K562 (cell line): Measurements from ENCODE around the gene UBE2D2. TPM values are rescaled to one million over a fixed set of nuclear protein-coding genes. Genes with fewer than 3 reads are reported as not detected.

ENCODE experiments used
- ATAC-seq: fragments of 200-7000 bp; cut with Tn5 transposase; 3 replicates; pipeline ENCODE4 v1.9.1; 2020; ENCODE audit warnings: moderate library complexity
- BruUV-seq: library from RNA; stranded (reverse); fragments of 400-500 nt; replicated peaks from 2 replicates; lab custom pipeline; 2021; lab: Mats Ljungman, UMichigan
- CTCF ChIA-PET: fragments of 300-600 bp; formaldehyde crosslinking; extraction: SDS; loops from one replicate; lab custom pipeline; 2021; ENCODE audit warnings: low intra/inter-chr PET ratio; lab: Yijun Ruan, JAX
- POLR2A ChIA-PET: fragments of 300-600, 350-650 bp; sonication (Branson Sonifier 250); formaldehyde crosslinking; extraction: SDS; loops from one replicate; lab custom pipeline; 2021; ENCODE audit warnings: antibody characterized with exemption, inconsistent platforms; lab: Yijun Ruan, JAX
- DNase-seq, 4 experiments: peaks; one replicate each; pipeline versions ENCODE4 v3.0.0 to v3.0.0-alpha.2; 2011 to 2018; ENCODE audit warnings: low spot score in 3 of 4, mixed read lengths in 3 of 4; ENCODE audit errors: extremely low read depth in 1 of 4
- FAIRE-seq: peaks from 2 replicates; lab custom pipeline; 2011; peaks lifted over from hg19 to GRCh38; lab: Jason Lieb, UNC
- H2AFZ ChIP-seq: 2 replicates; pipeline ENCODE4 v1.6.0; 2011; ENCODE audit warnings: low read depth, low read length, control low read depth, inconsistent platforms
- H3K27ac ChIP-seq: fragments of 200-600 bp; 3 replicates; pipeline ENCODE4 v1.8.0; 2011; ENCODE audit warnings: low read depth, mild to moderate bottlenecking, control low read depth, inconsistent platforms, low read length, moderate library complexity, mixed read lengths; ENCODE audit errors: extremely low read depth
- H3K27me3 ChIP-seq, 2 experiments: fragments of 300-600 bp in 1 of 2; 2 replicates in 1 of 2; 3 replicates in 1 of 2; pipeline versions ENCODE4 v1.6.0 to v1.8.0; 2011; ENCODE audit warnings: inconsistent platforms in 2 of 2, low read length in 2 of 2, mild to moderate bottlenecking in 1 of 2, mixed read lengths in 1 of 2, moderate library complexity in 1 of 2; ENCODE audit not compliant: control insufficient read depth in 2 of 2, insufficient read depth in 2 of 2
- H3K36me3 ChIP-seq: fragments of 300-600 bp; 3 replicates; pipeline ENCODE4 v1.8.0; 2011; ENCODE audit warnings: mild to moderate bottlenecking, low read length, inconsistent platforms; ENCODE audit not compliant: control insufficient read depth, insufficient read depth
- H3K4me1 ChIP-seq, 2 experiments: fragments of 200-600 bp in 1 of 2; replicated peaks in 1 of 2; 2 replicates in 1 of 2; 3 replicates in 1 of 2; pipeline versions ENCODE4 v1.5.1 to v1.8.0; 2011; ENCODE audit warnings: inconsistent platforms in 2 of 2, low read length in 2 of 2, mild to moderate bottlenecking in 1 of 2, mixed read lengths in 1 of 2, moderate library complexity in 1 of 2; ENCODE audit not compliant: control insufficient read depth in 2 of 2, insufficient read depth in 2 of 2
- H3K4me2 ChIP-seq: 2 replicates; pipeline ENCODE4 v1.6.1; 2011; ENCODE audit warnings: low read length, control low read depth, inconsistent platforms, mixed read lengths; ENCODE audit not compliant: insufficient read depth
- H3K4me3 ChIP-seq: fragments of 200-600 bp; sonication (generic), shearing (Covaris generic); 2 replicates; pipeline ENCODE4 v1.5.1; 2016; ENCODE audit warnings: control low read depth, inconsistent platforms
- H3K79me2 ChIP-seq: fragments of 200-600 bp; 3 replicates; pipeline ENCODE4 v1.8.0; 2011; ENCODE audit warnings: low read length, inconsistent platforms; ENCODE audit not compliant: control insufficient read depth, insufficient read depth
- H3K9ac ChIP-seq, 2 experiments: 2 replicates each; pipeline versions ENCODE4 v1.6.0 to v1.6.1; 2011; ENCODE audit warnings: low read depth in 2 of 2, low read length in 2 of 2, control low read depth in 1 of 2, inconsistent platforms in 1 of 2, mild to moderate bottlenecking in 1 of 2, mixed read lengths in 1 of 2; ENCODE audit not compliant: insufficient read depth in 1 of 2
- H3K9me1 ChIP-seq: one replicate; pipeline ENCODE4 v1.6.0; 2011; ENCODE audit warnings: inconsistent platforms, mild to moderate bottlenecking, low read length, moderate library complexity; ENCODE audit not compliant: control insufficient read depth, insufficient read depth
- H3K9me3 ChIP-seq: replicated peaks from 2 replicates; pipeline ENCODE4 v1.5.1; 2011; ENCODE audit warnings: low read depth, low read length, inconsistent platforms; ENCODE audit not compliant: control insufficient read depth, insufficient read depth
- H4K20me1 ChIP-seq: replicated peaks from 2 replicates; pipeline ENCODE4 v1.6.1; 2011; ENCODE audit warnings: low read length, inconsistent platforms, mixed read lengths; ENCODE audit not compliant: control insufficient read depth, insufficient read depth
- ADNP ChIP-seq: fragments of 200-800 bp; sonication (Bioruptor generic); IDR thresholded peaks from 2 replicates; pipeline ENCODE4 v1.6.1; 2016; ENCODE audit warnings: missing genetic modification characterization, missing compliant biosample characterization
- CBX3 ChIP-seq, 2 experiments: IDR thresholded peaks; 1 replicate in 1 of 2; 2 replicates in 1 of 2; pipeline ENCODE4 v1.6.1; 2012; ENCODE audit warnings: inconsistent platforms in 2 of 2, low read length in 2 of 2, borderline replicate concordance in 1 of 2, control low read depth in 1 of 2
- DIDO1 ChIP-seq: fragments of 450-650 bp; IDR thresholded peaks from 2 replicates; pipeline ENCODE4 v1.6.1; 2016; ENCODE audit warnings: low read depth, missing biosample characterization, missing genetic modification characterization
- E2F6 ChIP-seq, 2 experiments: IDR thresholded peaks; 2 replicates each; pipeline ENCODE4 v1.6.1; 2011; ENCODE audit warnings: borderline replicate concordance in 1 of 2, control low read depth in 1 of 2, low read depth in 1 of 2, low read length in 1 of 2, mild to moderate bottlenecking in 1 of 2, mixed read lengths in 1 of 2, moderate library complexity in 1 of 2; ENCODE audit not compliant: insufficient read depth in 1 of 2, insufficient read length in 1 of 2, poor library complexity in 1 of 2, severe bottlenecking in 1 of 2; ENCODE audit errors: extremely low read depth in 1 of 2
- EHMT2 ChIP-seq: fragments of 450-650 bp; IDR thresholded peaks from 2 replicates; pipeline ENCODE4 v1.6.1; 2018; ENCODE audit warnings: antibody characterized with exemption
- KLF1 ChIP-seq: fragments of 450-650 bp; IDR thresholded peaks from 2 replicates; pipeline ENCODE4 v1.6.1; 2016; ENCODE audit warnings: missing genetic modification characterization, missing compliant biosample characterization
- MEF2A ChIP-seq: IDR thresholded peaks from 2 replicates; pipeline ENCODE4 v1.6.1; 2011; ENCODE audit warnings: low read depth, mild to moderate bottlenecking, low read length, moderate library complexity; ENCODE audit not compliant: control insufficient read depth
- RBBP5 ChIP-seq: fragments of 200-600 bp; sonication (generic); IDR thresholded peaks from 2 replicates; pipeline ENCODE4 v1.6.1; 2012; ENCODE audit warnings: borderline replicate concordance, mild to moderate bottlenecking, low read length, control low read depth, inconsistent platforms; ENCODE audit not compliant: insufficient read depth, poor library complexity, severe bottlenecking
- SIN3B ChIP-seq: fragments of 450-650 bp; IDR thresholded peaks from 2 replicates; pipeline ENCODE4 v1.6.1; 2017; ENCODE audit warnings: low read depth, mild to moderate bottlenecking, moderate library complexity
- SMARCA4 ChIP-seq: fragments of 450-650 bp; IDR thresholded peaks from 2 replicates; pipeline ENCODE4 v1.6.1; 2016
- SMARCE1 ChIP-seq: fragments of 450-650 bp; IDR thresholded peaks from 2 replicates; pipeline ENCODE4 v1.7.1; 2016; ENCODE audit warnings: mild to moderate bottlenecking
- SPI1 ChIP-seq: IDR thresholded peaks from 2 replicates; pipeline ENCODE4 v1.6.1; 2011; ENCODE audit warnings: low read depth, low read length, control low read depth, borderline replicate concordance
- TRIM24 ChIP-seq, 2 experiments: fragments of 450-650 bp; IDR thresholded peaks; 2 replicates each; pipeline ENCODE4 v1.6.1; 2016
- ZBTB49 ChIP-seq: sonication (generic); formaldehyde crosslinking; IDR thresholded peaks from 2 replicates; pipeline ENCODE4 v1.8.0; 2022; ENCODE audit warnings: missing genetic modification reagents, mild to moderate bottlenecking, borderline replicate concordance
- ZNF197 ChIP-seq: fragments of 200-800 bp; sonication (Bioruptor generic); IDR thresholded peaks from 2 replicates; pipeline ENCODE4 v1.6.1; 2016; ENCODE audit warnings: low read depth, missing genetic modification characterization, missing compliant biosample characterization
- ZNF212 ChIP-seq: fragments of 450-650 bp; formaldehyde crosslinking; IDR thresholded peaks from 2 replicates; pipeline ENCODE4 v1.4.0; 2020; ENCODE audit warnings: mild to moderate bottlenecking
- WGBS: fragments of 100-300 bp; shearing (Covaris generic); methylation state at CpG from one replicate; pipeline ENCODE4 v1.1.6; 2016; ENCODE audit warnings: low coverage, mixed read lengths; ENCODE audit not compliant: insufficient coverage; ENCODE audit errors: missing lambda C conversion rate; 5-methylcytosine and 5-hydroxymethylcytosine counted together
- in situ Hi-C: fragments of 300-500 bp; cut with MboI; formaldehyde crosslinking; loops from 4 replicates; pipeline ENCODE4 v1.15.0; 2018; ENCODE audit warnings: inconsistent platforms, mixed read lengths
- intact Hi-C: fragments of 100-400 bp; cut with micrococcal nuclease; formaldehyde crosslinking; loops from 2 replicates; pipeline ENCODE4 v1.14.2; 2022
- polyA plus RNA-seq, 8 experiments: library from polyadenylated mRNA; depleted of rRNA in 4 of 8; stranded (reverse) in 5 of 8; unstranded in 3 of 8; fragments of >200 nt; fragmentation: Nextera tagmentation in 2 of 8; fragmentation: Illumina TruSeq in 1 of 8; extraction: Ambion mirVana in 2 of 8; extraction: Trizol in 1 of 8; gene quantifications; 2 replicates each; pipeline versions ENCODE4 v1.2.1 to v1.2.3, GENCODE V29; 2011 to 2014; ENCODE audit warnings: inconsistent platforms in 1 of 8, missing spikeins in 1 of 8
- total RNA-seq, 7 experiments: library from RNA; depleted of rRNA in 6 of 7; stranded (reverse); fragments of >200 nt in 6 of 7; fragmentation: Illumina TruSeq in 2 of 7; extraction: Trizol in 2 of 7; gene quantifications; 2 replicates each; pipeline versions ENCODE4 v1.2.1 to v1.2.3, GENCODE V29; 2011 to 2021; ENCODE audit warnings: low replicate concordance in 1 of 7

The UBE2D2 gene
- total and polyA plus RNA-seq, 9 of the 15 experiments (the other 6 are each of a cell fraction or from before 2014, with no cell fraction given), result 53.6 to 198 (median 122) TPM

GRCh38 chr5:139646912-139647505 lies 85.9 kb downstream of the UBE2D2 start (continued):
- TF ChIP-seq RBBP5, result peak; percentile 71
- peak; percentile 10; the same call in 1 of the 2 replicates for TF ChIP-seq SMARCA4
- TF ChIP-seq SMARCE1, result 0 out of 2 replicates have a peak, but pooled peaks have one; percentile 14
- TF ChIP-seq EHMT2, result no peak

- Histone ChIP-seq H3K4me3 (peak overlapping the region; percentile 90), H3K9me3 (no peaks in the 10 kb centered on the region), H3K9ac (peak overlapping the region; percentile 53 to 94), H3K9me1 (no peaks in the 10 kb centered on the region), H3K27ac (peak overlapping the region; percentile 62; the same call in 2 of the 3 replicates), H3K27me3 (no peaks in the 10 kb centered on the region), H3K36me3 (peaks cover 8% of the 10 kb centered on the region; the same call in 2 of the 3 replicates), H3K4me1 (peaks cover 48 to 67% of the 10 kb centered on the region in 2 experiments), H4K20me1 (peaks cover 20% of the 10 kb centered on the region), H3K4me2 (peak overlapping the region; percentile 64), H3K79me2 (peaks cover 51% of the 10 kb centered on the region), H2AFZ (peak overlapping the region; percentile 77; the same call in 1 of the 2 replicates)
- FAIRE-seq (peak; percentile 42), DNase-seq (no peak), ATAC-seq (peak; percentile 0; the same call in 1 of the 3 replicates)
- WGBS, result 13% methylated on average over 29 of the region's 46 CpGs
- in situ Hi-C loops, result no loop called here
- TSS peak; percentile 74 for BruUV-seq
- intact Hi-C loops, result loop anchor here (1.0 to 2.0 kb wide), 5 partner anchors 10 to 63 kb away; no protein-coding TSS in a partner anchor
- ChIA-PET CTCF (interaction anchor here (1.5 kb wide), 1 partner anchor 12 kb away, joined by 5 read pairs; no protein-coding TSS in a partner anchor), POLR2A (interaction anchor here (0.6 to 3.7 kb wide), 15 partner anchors 8 to 1186 kb away, joined by 3 to 63 read pairs (median 4); no protein-coding TSS in a partner anchor)
- TF ChIP-seq ZBTB49 (CRISPR knock-in tag) (no peak), KLF1 (tag) (0 out of 2 replicates have a peak, but pooled peaks have one; percentile 66), ADNP (no peak), DIDO1 (tag) (no peak), ZNF212 (CRISPR knock-in tag) (no peak), MEF2A (no peak), CBX3 (IDR thresholded peaks at IDR 0.05; ENCODE audit: borderline replicate concordance in 1 of 2, low read length in 2 of 2) (0 out of 3 replicates have a peak, but pooled peaks of 1 of the 2 experiments have one; percentile 35), SPI1 (no peak), SIN3B (no peak), ZNF197 (CRISPR knock-in tag) (no peak), TRIM24 (IDR thresholded peaks at IDR 0.05) (no peak), E2F6 (IDR thresholded peaks at IDR 0.05; ENCODE audit: borderline replicate concordance in 1 of 2, extremely low read depth in 1 of 2, insufficient read depth in 1 of 2, insufficient read length in 1 of 2, low read depth in 1 of 2, low read length in 1 of 2, poor library complexity in 1 of 2, severe bottlenecking in 1 of 2) (peak in 1 of 2 experiments; percentile 73)
Observed at GRCh38 chr5:139647506-139648204, 86.5 kb downstream of the UBE2D2 start.
